Measurements from ENCODE around the gene VPS18.
A peak's percentile ranks its signal among the peaks of the same experiment; 100 is the strongest.

VPS18 gene

DNA sequence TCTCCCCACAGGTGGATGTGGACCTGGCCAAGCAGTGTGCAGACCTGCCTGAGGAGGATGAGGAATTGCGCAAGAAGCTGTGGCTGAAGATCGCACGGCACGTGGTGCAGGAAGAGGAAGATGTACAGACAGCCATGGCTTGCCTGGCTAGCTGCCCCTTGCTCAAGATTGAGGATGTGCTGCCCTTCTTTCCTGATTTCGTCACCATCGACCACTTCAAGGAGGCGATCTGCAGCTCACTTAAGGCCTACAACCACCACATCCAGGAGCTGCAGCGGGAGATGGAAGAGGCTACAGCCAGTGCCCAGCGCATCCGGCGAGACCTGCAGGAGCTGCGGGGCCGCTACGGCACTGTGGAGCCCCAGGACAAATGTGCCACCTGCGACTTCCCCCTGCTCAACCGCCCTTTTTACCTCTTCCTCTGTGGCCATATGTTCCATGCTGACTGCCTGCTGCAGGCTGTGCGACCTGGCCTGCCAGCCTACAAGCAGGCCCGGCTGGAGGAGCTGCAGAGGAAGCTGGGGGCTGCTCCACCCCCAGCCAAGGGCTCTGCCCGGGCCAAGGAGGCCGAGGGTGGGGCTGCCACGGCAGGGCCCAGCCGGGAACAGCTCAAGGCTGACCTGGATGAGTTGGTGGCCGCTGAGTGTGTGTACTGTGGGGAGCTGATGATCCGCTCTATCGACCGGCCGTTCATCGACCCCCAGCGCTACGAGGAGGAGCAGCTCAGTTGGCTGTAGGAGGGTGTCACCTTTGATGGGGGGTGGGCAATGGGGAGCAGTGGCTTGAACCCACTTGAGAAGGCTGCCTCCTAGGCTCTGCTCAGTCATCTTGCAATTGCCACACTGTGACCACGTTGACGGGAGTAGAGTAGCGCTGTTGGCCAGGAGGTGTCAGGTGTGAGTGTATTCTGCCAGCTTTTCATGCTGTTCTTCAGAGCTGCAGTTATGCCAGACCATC lies 8.6 kb downstream of the VPS18 start:
- DNase-seq = no peak

- no peak for DNase-seq
Measured at GRCh38 chr15:40904552-40905201, 10.4 kb downstream of the VPS18 start.

DNA sequence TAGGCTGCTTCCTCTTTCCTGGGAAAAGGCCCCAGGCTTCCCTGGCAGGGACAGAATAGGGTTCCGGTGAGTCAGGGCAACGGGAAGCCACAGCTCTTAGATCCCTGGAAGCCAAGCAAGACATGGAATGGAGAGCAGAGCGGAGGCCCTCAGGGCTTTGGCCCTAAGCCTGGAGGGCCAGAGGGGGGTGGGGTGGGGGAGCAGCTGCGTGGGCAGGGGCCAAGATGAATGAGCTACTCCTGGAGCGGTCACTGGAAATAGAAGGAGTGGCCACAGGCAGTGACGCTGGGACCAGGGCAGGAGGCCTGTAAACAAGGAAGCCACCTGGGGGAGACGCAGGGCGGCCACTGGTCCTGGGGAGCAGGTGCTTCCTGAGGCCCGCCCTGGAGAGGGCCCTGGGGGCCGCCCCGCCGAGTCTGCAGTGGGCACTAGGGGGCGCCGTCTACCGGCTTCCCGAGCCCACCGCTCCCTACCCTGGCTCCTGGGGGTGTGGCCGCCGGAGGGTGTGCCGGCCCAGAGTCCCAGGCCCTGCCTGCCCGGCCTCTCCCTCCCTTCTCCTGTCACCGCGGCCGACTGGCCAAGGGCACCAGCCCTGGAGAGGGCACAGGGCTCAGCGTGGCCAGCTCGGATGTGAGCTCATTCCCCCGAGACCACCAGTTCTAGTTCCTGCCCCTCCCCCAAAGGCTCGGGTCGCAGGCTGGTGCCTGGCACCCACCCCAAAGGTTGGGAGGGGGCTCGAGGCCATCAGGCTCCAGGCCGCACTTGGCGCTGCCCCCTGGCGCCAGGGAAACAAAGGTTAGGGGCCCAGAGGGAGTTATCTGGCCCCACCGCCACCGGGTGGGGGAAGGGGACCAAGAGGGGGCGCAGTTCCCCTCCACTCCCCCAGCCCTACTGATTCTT lies 12.1 kb downstream of the VPS18 start:
- DNase-seq = peak; percentile 92

DNA sequence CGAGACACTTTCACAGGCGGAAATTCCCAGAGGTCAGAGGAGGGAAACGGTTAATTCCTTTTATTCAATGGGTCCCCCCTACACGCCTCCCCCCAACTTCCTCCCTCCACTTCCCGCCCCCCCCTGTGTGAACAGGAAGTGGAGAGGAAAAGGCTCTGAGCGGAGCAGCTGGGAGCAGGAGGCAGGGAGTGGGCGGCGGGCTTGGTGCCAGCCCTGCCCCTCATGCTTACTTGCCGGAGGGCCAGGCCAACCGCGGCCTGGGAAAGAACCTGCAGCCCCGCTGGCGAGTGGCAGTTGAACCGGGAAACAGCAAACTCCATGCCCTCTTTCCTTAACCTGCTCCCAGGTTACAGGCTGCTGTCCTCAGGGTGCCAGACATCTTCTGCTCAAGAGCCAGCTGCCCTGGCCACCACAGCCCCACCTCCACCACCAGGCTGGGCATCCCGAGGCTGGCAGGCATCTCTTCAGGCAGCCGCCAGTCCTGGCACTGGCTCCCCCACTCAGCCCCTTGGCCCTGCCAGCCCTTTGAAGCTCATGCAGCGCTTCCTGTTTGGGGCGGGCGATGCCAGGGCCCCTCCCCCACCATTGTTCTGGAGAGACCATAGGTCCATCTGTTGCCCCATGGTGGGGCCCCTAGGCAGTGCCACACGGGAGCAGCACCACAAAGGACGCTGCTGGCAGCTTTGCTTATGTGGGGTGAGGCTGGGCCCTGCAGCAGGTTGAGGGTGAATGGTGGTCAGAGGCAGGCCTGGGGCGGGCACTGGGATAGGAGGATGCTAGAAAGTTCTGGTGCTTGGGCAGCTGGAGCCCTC lies 12.9 kb downstream of the VPS18 start:
- peak; percentile 68 for DNase-seq

DNA sequence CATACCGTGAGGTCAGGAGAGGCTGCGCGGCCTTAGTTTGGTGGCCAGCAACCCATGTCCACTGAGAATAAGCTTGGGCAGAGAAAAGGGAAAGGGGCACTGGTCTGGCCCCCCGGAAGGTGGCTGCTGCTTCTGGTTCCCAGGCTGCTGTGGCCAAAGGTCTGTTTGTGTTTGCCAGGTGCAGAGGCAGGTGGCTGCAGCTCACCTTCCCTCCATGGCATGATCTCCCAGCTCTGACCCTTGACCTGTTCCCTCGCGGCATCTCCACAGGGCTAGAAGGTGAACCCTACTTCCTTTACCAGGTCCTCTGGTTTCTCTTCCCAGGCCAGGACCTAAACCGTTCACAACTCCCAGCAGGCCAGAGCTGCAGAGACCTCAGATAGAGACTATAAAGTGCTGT lies 13.8 kb downstream of the VPS18 start:
- no peak for DNase-seq

DNA sequence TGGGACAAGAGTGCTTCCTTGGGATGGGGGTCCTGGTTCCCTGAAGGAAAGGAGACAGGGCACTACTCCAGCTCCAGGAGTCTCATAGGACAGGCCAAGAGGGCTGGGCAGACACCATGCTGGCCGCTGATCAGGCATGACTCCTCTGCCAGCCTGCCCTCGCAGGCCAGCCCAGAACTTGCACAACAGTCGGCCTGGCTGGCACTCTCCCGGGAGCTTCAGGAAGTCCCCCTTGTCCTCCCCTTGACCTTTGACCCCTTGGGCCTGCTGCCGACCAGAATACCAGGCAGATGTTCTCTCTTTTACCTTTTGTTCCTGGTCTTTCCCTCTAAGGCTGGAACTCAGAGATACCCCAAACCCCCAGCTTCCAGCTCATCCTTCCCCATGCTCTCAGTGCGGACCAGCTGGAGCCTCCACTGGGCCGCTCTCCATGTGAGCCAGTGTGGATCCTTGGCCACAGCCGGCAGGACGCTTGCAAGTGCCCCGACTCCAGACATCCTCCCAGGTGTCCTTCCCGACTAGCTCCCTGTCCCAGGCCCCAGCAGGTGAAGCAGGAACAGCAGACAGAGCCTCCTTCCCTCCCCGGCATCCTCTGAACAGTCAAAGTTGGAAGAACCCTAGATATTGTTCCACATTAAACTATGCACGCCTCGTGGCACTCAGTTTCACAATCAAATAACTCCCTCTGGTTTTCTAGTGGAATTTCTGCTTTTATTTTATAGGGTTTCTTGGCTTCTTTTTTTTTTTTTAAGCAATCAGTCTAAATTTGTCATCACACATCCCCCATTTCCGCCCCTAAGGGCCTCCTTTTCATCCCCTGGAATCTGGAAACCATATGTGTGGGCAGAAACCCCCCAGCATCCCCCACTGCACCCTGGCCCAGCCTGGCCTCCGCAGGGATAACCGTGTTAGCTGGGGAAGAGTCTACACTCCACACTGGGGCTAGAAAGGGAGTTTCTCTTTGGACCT lies 15.7 kb downstream of the VPS18 start:
- DNase-seq = no peak

GRCh38 chr15:40911141-40911540 lies 16.9 kb downstream of the VPS18 start:
- DNase-seq = no peak

GRCh38 chr15:40911693-40912092 lies 17.4 kb downstream of the VPS18 start:
- DNase-seq = no peak

- no peak for DNase-seq
Measured at GRCh38 chr15:40912478-40912877, 18.2 kb downstream of the VPS18 start.

DNA sequence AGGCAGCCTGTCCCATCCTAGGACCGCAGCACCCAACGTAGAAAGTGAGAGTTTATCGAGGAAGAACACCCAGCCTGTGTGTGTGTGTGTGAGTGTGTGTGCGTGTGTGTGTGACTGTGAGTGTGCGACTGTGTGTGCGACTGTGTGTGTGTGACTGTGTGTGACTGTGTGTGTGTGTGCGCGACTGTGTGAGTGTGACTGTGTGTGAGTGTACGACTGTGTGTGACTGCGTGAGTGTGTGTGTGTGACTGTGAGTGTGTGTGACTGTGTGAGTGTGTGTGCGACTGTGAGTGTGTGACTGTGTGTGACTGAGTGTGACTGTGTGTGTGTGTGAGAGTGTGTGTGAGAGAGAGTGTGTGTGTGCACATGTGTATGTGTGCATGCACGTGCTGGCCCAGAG lies 19.8 kb downstream of the VPS18 start:
- no peak for DNase-seq

GRCh38 chr15:40914486-40914885 lies 20.2 kb downstream of the VPS18 start:
- no peak for DNase-seq

- DNase-seq = no peak
Measured at GRCh38 chr15:40915116-40915661, 20.9 kb downstream of the VPS18 start.

GRCh38 chr15:40915679-40916078 lies 21.4 kb downstream of the VPS18 start:
- no peak for DNase-seq

- no peak for DNase-seq
Measured at GRCh38 chr15:40917585-40917984, 23.3 kb downstream of the VPS18 start.

DNA sequence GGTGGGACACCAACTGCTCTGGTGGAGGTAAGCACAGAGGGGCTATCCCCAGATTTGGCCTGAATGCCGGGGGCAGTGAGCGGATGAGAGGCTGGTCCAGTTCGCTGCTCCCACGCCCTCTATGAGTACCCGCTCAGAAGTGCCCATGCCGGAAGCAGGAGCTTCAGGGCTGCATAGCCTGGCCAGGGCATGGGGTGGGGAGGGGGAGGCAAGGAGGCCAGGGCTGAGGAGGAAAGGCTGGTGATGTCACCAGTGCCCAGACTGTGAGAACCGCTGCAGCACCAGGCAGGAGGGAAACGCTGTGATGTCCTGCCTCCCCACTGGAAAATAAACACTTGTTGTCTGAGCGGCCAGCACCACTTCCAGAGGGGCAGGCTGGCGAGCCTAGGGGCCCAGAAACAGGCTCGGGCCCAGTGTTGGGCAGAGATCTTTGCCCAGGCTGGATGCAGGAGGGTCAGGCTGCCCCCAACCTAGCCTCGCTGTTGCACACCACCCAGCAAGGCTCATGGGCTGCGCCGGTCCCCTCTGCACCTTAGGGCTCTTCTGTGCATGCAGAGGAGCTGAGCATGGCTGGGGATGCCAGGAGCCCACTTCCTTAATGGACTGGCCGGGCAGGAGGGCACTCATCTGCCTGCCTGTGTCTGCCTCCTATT lies 24.0 kb downstream of the VPS18 start:
- DNase-seq = no peak

DNA sequence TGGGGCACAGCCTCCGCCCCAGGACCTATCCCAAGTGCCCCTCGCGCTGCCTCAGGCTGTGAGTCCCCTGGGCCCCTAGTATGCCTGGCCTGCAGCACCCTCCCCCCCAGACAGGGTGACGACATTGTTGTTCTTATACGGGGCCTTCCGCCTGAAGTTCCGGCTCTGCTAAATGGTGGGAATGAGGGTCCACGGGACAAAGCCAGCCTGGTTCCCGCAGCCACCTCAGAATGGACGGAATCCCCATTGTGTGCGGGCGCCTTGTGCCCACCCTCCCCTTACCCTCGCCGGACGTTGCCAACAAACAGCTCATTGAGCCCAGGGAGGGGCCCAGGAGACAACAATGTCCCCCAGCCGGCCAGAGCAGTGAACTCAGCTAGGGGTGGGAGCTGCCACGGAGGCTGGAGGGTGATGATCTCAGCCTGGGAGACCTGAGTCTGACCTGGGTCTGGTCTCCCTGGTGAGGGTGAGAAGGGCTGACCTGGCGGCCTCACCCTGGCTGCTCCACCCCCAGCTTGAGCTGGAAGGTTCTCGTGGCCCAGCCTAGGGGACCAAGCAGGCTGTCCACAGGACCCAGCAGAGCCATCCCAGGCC lies 24.6 kb downstream of the VPS18 start:
- DNase-seq = no peak

GRCh38 chr15:40921949-40922607 lies 27.8 kb downstream of the VPS18 start:
- no peak for DNase-seq

GRCh38 chr15:40922608-40923005 lies 28.4 kb downstream of the VPS18 start:
- no peak for DNase-seq

DNA sequence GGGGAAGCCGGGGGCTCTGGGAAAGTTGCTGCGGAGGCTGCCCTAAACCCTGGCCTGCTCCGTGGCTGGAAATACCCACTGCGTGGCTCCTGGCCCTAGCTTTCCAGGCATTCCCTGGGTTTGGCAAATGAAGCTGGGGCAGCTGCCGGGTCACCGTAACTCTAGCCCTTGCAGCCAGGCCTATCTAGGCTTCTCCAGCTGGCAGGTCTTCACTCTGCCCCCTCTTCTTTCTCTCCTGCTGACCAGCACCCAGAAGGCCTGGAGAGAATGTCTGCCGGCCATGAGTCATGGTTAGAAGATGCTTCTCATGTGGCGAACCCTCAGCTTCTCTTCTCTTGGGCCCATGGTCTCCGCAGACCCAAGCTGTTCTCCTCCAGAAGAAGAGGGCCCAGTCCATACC lies 29.3 kb downstream of the VPS18 start:
- DNase-seq = no peak

Data from stimulated activated CD8-positive, alpha-beta memory T cell treated with anti-CD3 and anti-CD28 coated beads, Interleukin-4, amount 100 ng/mL, for 48 hours (primary cell).